Right lobe of liver (tissue), 6 donors: Measurements from ENCODE around the gene AQP3. TPM values are rescaled to one million over a fixed set of nuclear protein-coding genes. Genes with fewer than 3 reads are reported as not detected.

Experiments
- ATAC-seq, 4 donors: fragments of 200-7000 bp; cut with Tn5 transposase; one replicate each; pipeline ENCODE4 v1.9.1; 2020; ENCODE audit warnings: mild to moderate bottlenecking in 4 of 4, moderate library complexity in 4 of 4
- DNase-seq, 3 donors: peaks; one replicate each; pipeline ENCODE4 v3.0.0-alpha.2; 2020
- H3K27ac ChIP-seq, 3 donors: fragments of 200-600 bp; one replicate each; pipeline ENCODE4 v1.8.0; 2022
- H3K27me3 ChIP-seq, 2 donors: fragments of 200-600 bp; one replicate each; pipeline ENCODE4 v1.8.0; 2022
- H3K36me3 ChIP-seq, 4 donors: fragments of 200-600 bp; sonication (generic) in 1 of 4; one replicate each; pipeline versions ENCODE4 v1.5.1 to v1.8.0; 2017 to 2022; ENCODE audit warnings: control low read depth in 1 of 4
- H3K4me1 ChIP-seq, 4 donors: fragments of 200-600 bp; sonication (generic) in 1 of 4; one replicate each; pipeline versions ENCODE4 v1.5.1 to v1.8.0; 2017 to 2022; ENCODE audit warnings: control low read depth in 1 of 4
- H3K4me3 ChIP-seq, 3 donors: fragments of 200-600 bp; one replicate each; pipeline ENCODE4 v1.8.0; 2022
- H3K9me3 ChIP-seq, 4 donors: fragments of 200-600 bp; sonication (generic) in 1 of 4; one replicate each; pipeline versions ENCODE4 v1.5.1 to v1.8.0; 2017 to 2022; ENCODE audit warnings: control low read depth in 1 of 4
- POLR2A ChIP-seq: fragments of 450-650 bp; IDR thresholded peaks from one replicate; pipeline ENCODE4 v1.6.1; 2017; ENCODE audit warnings: antibody characterized with exemption, mild to moderate bottlenecking
- WGBS: methylation state at CpG from one replicate; pipeline ENCODE4 v1.1.6; 2018; ENCODE audit warnings: low coverage, low lambda C conversion rate; ENCODE audit not compliant: insufficient coverage; ENCODE audit errors: missing lambda C conversion rate; 5-methylcytosine and 5-hydroxymethylcytosine counted together
- intact Hi-C, 2 donors: fragments of 100-400 bp; cut with DNase I; formaldehyde crosslinking; loops; one replicate each; pipeline versions ENCODE4 v1.11.2 to v1.14.1; 2022
- total RNA-seq, 6 experiments: library from RNA; depleted of rRNA in 2 of 6; stranded (reverse); fragments of >200 nt in 2 of 6; fragmentation: NEBNext Ultra II Directional in 3 of 6; extraction: Animal tissue kit (Norgen Biotek cat#: 25700) in 3 of 6; gene quantifications; one replicate each; pipeline versions ENCODE4 v1.1.0 to v1.2.4, GENCODE V29; 2016 to 2023
- TF ChIP-seq, protein P1 (sequence below), 4 donors: fragments of 200-600 bp in 3 of 4; fragments of 450-650 bp in 1 of 4; IDR thresholded peaks; one replicate each; pipeline versions ENCODE4 v1.5.1 to v1.8.0; 2016 to 2022; ENCODE audit warnings: antibody characterized with exemption in 4 of 4, mild to moderate bottlenecking in 2 of 4
- donor health status: DM: no; HTN: yes; CAD: no.
- donor health status: DM: no; HTN: no; CAD: no.
- donor health status: DM: no; HTN: no; CAD: no.
- donor health status: DM: no; HTN: yes; CAD: no.
- donor health status: DM: no; HTN: yes; CAD: no.

The AQP3 gene
- total RNA-seq, 6 experiments from 2014 or later, result 49.7 to 158 (median 109) TPM

DNA sequence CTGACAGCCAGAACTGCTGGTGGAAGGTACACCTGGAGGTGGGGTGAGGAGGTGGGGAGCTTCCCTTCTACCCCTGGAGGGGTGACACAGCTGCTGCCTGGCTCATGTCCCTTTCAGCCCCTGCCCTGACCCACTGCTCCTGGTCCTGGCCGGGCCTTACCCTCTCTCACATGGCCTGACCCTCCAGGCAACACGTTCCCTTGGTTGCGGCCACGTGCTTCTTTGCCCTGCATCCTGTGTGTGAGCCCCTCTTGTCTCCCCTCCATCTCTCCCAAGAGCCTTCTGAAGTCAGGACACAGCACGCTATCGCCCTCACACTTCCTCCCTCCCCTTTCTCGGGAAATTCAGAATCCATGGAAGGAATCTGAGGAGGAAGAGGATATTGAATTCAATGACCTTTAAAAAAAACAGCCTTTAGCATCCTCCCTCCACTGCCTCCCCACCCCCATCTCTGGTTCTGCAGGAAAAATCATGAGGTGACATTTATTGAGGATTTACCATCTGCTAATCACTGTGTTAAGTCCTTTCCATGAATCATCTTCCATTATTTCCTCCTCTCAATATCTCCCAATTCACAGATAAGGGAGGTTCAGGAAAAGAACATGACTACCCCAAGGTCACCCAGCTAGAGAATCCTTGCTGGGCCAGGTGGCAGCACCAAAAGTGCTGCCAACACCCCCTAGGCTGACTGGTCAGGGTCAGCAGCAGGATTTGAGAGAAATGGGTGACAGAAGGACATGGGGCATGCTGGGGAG, 8.3 kb downstream of the AQP3 start:
- Histone ChIP-seq H3K4me3 (no peak overlapping the region), H3K9me3 (no peaks in the 10 kb centered on the region), H3K36me3 (peaks cover 0 to 23% (median 6%) of the 10 kb centered on the region in 4 donors), H3K27me3 (no peaks in the 10 kb centered on the region), H3K4me1 (peaks cover 0 to 11% (median 3%) of the 10 kb centered on the region in 4 donors), H3K27ac (no peak overlapping the region)
- TF ChIP-seq POLR2A, result no peak
- ATAC-seq (peak; percentile 22 to 58 (median 26)), DNase-seq (no peak)
- 27% methylated on average over 2 of the region's 7 CpGs for WGBS
- intact Hi-C loops, result no loop called here

DNA sequence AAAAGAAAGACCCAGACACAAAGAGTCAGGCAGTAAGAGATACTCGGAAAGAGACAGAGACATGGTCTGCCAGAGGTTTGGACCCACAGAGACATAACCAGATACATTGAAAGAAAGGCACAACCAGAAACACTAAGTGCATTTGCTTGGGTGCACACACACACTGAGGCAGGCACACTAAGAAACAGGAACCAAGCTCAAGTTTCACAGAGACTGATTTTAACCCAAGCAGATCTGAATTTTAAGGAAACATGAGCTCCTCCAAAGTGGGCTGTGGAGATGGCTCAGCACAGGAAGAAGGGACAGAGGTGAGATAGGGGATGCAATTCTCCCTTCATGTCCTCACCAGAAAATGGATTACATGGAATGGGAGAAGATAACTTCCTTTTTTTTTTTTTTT, 9.5 kb downstream of the AQP3 start:
- H3K27ac ChIP-seq, result no peak overlapping the region
- no peak for TF ChIP-seq POLR2A
- TF ChIP-seq, protein P1, sequence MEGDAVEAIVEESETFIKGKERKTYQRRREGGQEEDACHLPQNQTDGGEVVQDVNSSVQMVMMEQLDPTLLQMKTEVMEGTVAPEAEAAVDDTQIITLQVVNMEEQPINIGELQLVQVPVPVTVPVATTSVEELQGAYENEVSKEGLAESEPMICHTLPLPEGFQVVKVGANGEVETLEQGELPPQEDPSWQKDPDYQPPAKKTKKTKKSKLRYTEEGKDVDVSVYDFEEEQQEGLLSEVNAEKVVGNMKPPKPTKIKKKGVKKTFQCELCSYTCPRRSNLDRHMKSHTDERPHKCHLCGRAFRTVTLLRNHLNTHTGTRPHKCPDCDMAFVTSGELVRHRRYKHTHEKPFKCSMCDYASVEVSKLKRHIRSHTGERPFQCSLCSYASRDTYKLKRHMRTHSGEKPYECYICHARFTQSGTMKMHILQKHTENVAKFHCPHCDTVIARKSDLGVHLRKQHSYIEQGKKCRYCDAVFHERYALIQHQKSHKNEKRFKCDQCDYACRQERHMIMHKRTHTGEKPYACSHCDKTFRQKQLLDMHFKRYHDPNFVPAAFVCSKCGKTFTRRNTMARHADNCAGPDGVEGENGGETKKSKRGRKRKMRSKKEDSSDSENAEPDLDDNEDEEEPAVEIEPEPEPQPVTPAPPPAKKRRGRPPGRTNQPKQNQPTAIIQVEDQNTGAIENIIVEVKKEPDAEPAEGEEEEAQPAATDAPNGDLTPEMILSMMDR (IDR thresholded peaks at IDR 0.05), result no peak
- ATAC-seq (no peak), DNase-seq (no peak)
- peaks cover 0 to 13% (median 6%) of the 10 kb centered on the region in 4 donors for H3K36me3 ChIP-seq
- intact Hi-C loops, result no loop called here
- no peak overlapping the region for H3K4me3 ChIP-seq
- no peaks in the 10 kb centered on the region for H3K9me3 ChIP-seq
- 50% methylated on average over 1 of the region's 1 CpG for WGBS
- H3K4me1 ChIP-seq, result no peaks in the 10 kb centered on the region
- no peaks in the 10 kb centered on the region for H3K27me3 ChIP-seq

DNA sequence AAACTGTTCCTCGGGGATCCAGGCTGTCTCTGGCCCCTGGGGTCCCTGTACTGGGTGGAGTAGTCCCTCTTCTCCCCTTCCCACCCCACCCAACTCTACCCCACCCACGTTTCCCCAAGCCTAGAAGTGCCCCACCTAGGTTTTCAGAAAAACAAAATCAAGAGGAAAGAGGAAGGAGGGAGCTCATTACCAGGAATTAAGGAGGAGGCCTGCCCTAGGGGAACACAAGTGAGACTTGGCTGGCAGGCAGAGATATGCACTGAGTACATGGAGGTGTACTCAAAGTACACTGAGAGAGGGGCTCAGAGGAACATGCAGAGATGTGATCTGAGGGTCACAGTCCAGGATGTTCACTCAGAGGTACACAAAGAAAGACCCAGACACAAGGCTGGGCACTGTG, 10.2 kb downstream of the AQP3 start:
- no peak overlapping the region for H3K4me3 ChIP-seq
- H3K36me3 ChIP-seq, result peaks cover 0 to 6% (median 3%) of the 10 kb centered on the region in 4 donors
- WGBS, result 62% methylated on average over 2 of the region's 2 CpGs
- H3K27me3 ChIP-seq, result no peaks in the 10 kb centered on the region
- intact Hi-C loops, result no loop called here
- no peak for ATAC-seq
- TF ChIP-seq POLR2A, result no peak
- TF ChIP-seq, protein P1 (IDR thresholded peaks at IDR 0.05), result no peak
- no peak overlapping the region for H3K27ac ChIP-seq
- H3K9me3 ChIP-seq, result no peaks in the 10 kb centered on the region
- no peak for DNase-seq
- no peaks in the 10 kb centered on the region for H3K4me1 ChIP-seq

DNA sequence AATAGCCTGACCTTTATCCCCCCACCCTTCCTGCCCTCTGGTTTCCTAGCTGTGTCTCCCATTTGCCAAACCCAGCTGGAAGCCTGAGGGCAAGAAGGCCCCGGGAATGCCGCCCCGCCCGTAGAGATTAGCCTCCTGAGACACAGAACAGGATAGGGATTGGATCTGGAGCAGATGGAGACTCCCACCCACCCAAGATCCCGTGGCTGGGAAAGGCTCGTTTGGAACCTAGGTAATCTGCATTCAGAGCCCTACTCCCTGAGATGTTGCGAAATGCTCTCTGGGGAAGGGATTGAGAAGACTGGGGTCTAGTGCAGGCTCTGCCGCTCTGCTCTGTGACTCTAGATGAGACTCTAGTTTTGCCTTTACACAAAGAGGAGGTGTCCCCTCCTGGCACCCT, 10.9 kb downstream of the AQP3 start:
- Histone ChIP-seq H3K9me3 (no peaks in the 10 kb centered on the region), H3K27ac (no peak overlapping the region), H3K4me1 (peaks cover 0 to 2% (median 0%) of the 10 kb centered on the region in 4 donors), H3K36me3 (no peaks in the 10 kb centered on the region), H3K27me3 (no peaks in the 10 kb centered on the region), H3K4me3 (no peak overlapping the region)
- WGBS, result no CpG with 5 or more reads among the region's 8 CpGs
- DNase-seq (no peak), ATAC-seq (no peak)
- intact Hi-C loops, result no loop called here
- TF ChIP-seq, protein P1 (IDR thresholded peaks at IDR 0.05), result no peak
- TF ChIP-seq POLR2A, result no peak

DNA sequence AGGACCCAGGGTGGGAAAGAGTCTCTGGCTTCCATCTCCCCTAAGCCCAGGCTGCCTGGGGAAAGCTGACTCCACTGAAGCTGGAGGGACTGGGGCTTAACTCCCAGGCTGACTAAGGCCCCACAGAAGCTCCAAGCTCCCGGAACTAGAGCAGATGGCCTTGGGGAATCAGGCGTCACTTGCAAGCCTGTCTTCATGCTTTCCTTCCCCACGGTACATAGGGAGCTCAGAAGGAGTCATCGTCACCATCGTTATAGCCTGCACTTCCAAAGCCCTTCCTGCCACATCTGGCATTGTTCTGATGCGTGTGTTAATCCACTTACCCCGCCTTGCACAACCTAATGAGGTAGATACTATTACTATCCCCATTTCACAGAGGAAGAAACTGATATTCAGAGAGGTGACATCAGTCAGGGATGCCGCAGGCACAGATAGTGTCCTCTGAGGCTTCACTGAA, 11.5 kb downstream of the AQP3 start:
- no peaks in the 10 kb centered on the region for H3K9me3 ChIP-seq
- no peaks in the 10 kb centered on the region for H3K36me3 ChIP-seq
- ATAC-seq (no peak), DNase-seq (no peak)
- H3K27ac ChIP-seq, result no peak overlapping the region
- 60% methylated on average over 1 of the region's 8 CpGs for WGBS
- TF ChIP-seq POLR2A, result no peak
- TF ChIP-seq, protein P1 (IDR thresholded peaks at IDR 0.05), result no peak
- peaks cover 0 to 8% (median 0%) of the 10 kb centered on the region in 4 donors for H3K4me1 ChIP-seq
- intact Hi-C loops, result no loop called here
- H3K27me3 ChIP-seq, result no peaks in the 10 kb centered on the region
- no peak overlapping the region for H3K4me3 ChIP-seq
